PC-9 (cell line): ENCODE results near the gene AIMP1. TPM values are rescaled to one million over a fixed set of nuclear protein-coding genes. Genes with fewer than 3 reads are reported as not detected.
A peak's percentile ranks its signal among the peaks of the same experiment; 100 is the strongest.

Experiments used
- BruUV-seq: library from RNA; stranded (reverse); fragments of 400-500 nt; replicated peaks from 2 replicates; lab custom pipeline; 2021; lab: Mats Ljungman, UMichigan
- CTCF ChIA-PET: fragments of 300-600 bp; sonication (Branson Sonifier 250); formaldehyde crosslinking; loops from one replicate; lab custom pipeline; 2022; ENCODE audit warnings: antibody characterized with exemption; lab: Charles Lee
- POLR2A ChIA-PET: fragments of 300-600 bp; sonication (Branson Sonifier 250); formaldehyde crosslinking; loops from one replicate; lab custom pipeline; 2022; ENCODE audit warnings: antibody characterized with exemption; ENCODE audit not compliant: unreplicated experiment; lab: Charles Lee
- DNase-seq, 2 experiments: peaks; one replicate each; pipeline versions ENCODE4 v3.0.0 to v3.0.0-alpha.2; 2015 to 2022; ENCODE audit warnings: mixed read lengths in 1 of 2
- H2AFZ ChIP-seq: fragments of 200-600 bp; sonication (generic); 2 replicates; pipeline ENCODE4 v1.8.1; 2017; ENCODE audit warnings: antibody characterized with exemption
- H3F3A ChIP-seq: fragments of 200-600 bp; sonication (generic); 2 replicates; pipeline ENCODE4 v1.8.1; 2017; ENCODE audit warnings: antibody characterized with exemption, mild to moderate bottlenecking, low read depth; ENCODE audit not compliant: insufficient read depth
- H3K27ac ChIP-seq: fragments of 200-600 bp; sonication (generic); 2 replicates; pipeline ENCODE4 v1.6.1; 2016; ENCODE audit warnings: mixed run types
- H3K27me3 ChIP-seq: fragments of 200-600 bp; sonication (generic); 2 replicates; pipeline ENCODE4 v1.6.1; 2016; ENCODE audit warnings: low read depth, mixed run types; ENCODE audit not compliant: insufficient read depth
- H3K36me3 ChIP-seq: fragments of 200-600 bp; sonication (generic); 2 replicates; pipeline ENCODE4 v1.6.1; 2016; ENCODE audit warnings: low read depth, mixed run types
- H3K4me1 ChIP-seq: fragments of 200-600 bp; sonication (generic); replicated peaks from 2 replicates; pipeline ENCODE4 v1.6.1; 2016; ENCODE audit warnings: mixed run types; ENCODE audit not compliant: insufficient read depth
- H3K4me2 ChIP-seq: fragments of 200-600 bp; sonication (generic); 2 replicates; pipeline ENCODE4 v1.6.1; 2017; ENCODE audit warnings: mixed run types
- H3K4me3 ChIP-seq: fragments of 200-600 bp; sonication (generic); 2 replicates; pipeline ENCODE4 v1.6.1; 2016; ENCODE audit warnings: mixed run types
- H3K79me2 ChIP-seq: fragments of 200-600 bp; sonication (generic); 2 replicates; pipeline ENCODE4 v1.6.1; 2017; ENCODE audit warnings: low read depth, mixed run types
- H3K9me2 ChIP-seq: fragments of 200-600 bp; sonication (generic); 2 replicates; pipeline ENCODE4 v1.8.1; 2017; ENCODE audit warnings: mild to moderate bottlenecking; ENCODE audit not compliant: insufficient read depth
- H3K9me3 ChIP-seq: fragments of 200-600 bp; sonication (generic); 2 replicates; pipeline ENCODE4 v1.8.1; 2016; ENCODE audit warnings: low read depth; ENCODE audit not compliant: insufficient read depth
- H4K20me1 ChIP-seq: fragments of 200-600 bp; sonication (generic); 2 replicates; pipeline ENCODE4 v1.8.1; 2017; ENCODE audit not compliant: insufficient read depth
- CTCF ChIP-seq: fragments of 200-600 bp; sonication (generic); conservative IDR thresholded peaks from 2 replicates; pipeline ENCODE4 v1.6.1; 2017; ENCODE audit warnings: mixed run types, antibody characterized with exemption, mild to moderate bottlenecking, moderate library complexity
- EZH2 ChIP-seq: fragments of 200-600 bp; sonication (generic); IDR thresholded peaks from 2 replicates; pipeline ENCODE4 v1.8.0; 2017; ENCODE audit warnings: antibody characterized with exemption, low read depth
- intact Hi-C: fragments of 100-400 bp; cut with micrococcal nuclease; formaldehyde crosslinking; loops from one replicate; pipeline ENCODE4 v1.10.0; 2022; ENCODE audit not compliant: unreplicated experiment
- total RNA-seq: library from RNA; stranded (reverse); gene quantifications from 2 replicates; pipeline ENCODE4 v1.2.3, GENCODE V29; 2021

AIMP1 gene
- total RNA-seq, 1 experiment from 2014 or later, result 47.0 TPM

GRCh38 chr4:106312997-106313522 lies 3.3 kb upstream of the AIMP1 start:
- Histone ChIP-seq H3K27me3 (no peaks in the 10 kb centered on the region), H3K9me3 (no peaks in the 10 kb centered on the region), H3K4me2 (no peak overlapping the region), H3K9me2 (no peaks in the 10 kb centered on the region; the same call in 1 of the 2 replicates), H4K20me1 (no peaks in the 10 kb centered on the region), H3K36me3 (no peaks in the 10 kb centered on the region), H3F3A (peaks cover 12% of the 10 kb centered on the region; the same call in 1 of the 2 replicates), H3K79me2 (peaks cover 41% of the 10 kb centered on the region), H3K27ac (no peak overlapping the region), H3K4me3 (no peak overlapping the region), H3K4me1 (peaks cover 15% of the 10 kb centered on the region), H2AFZ (no peak overlapping the region)
- no peak for TF ChIP-seq CTCF
- no peak for TF ChIP-seq EZH2
- DNase-seq, result no peak
- POLR2A ChIA-PET, result no interaction called here
- CTCF ChIA-PET, result no interaction called here
- intact Hi-C loops, result no loop called here
- BruUV-seq, result no TSS peak

GRCh38 chr4:106314960-106315359 lies 1.4 kb upstream of the AIMP1 start:
- H2AFZ ChIP-seq, result peak overlapping the region; percentile 94
- H3K79me2 ChIP-seq, result peaks cover 60% of the 10 kb centered on the region
- ChIA-PET POLR2A (no interaction called here), CTCF (no interaction called here)
- H3K27ac ChIP-seq, result peak overlapping the region; percentile 91
- H3K9me2 ChIP-seq, result no peaks in the 10 kb centered on the region
- peak overlapping the region; percentile 98 for H3K4me3 ChIP-seq
- H3F3A ChIP-seq, result peaks cover 12% of the 10 kb centered on the region; the same call in 1 of the 2 replicates
- H3K27me3 ChIP-seq, result no peaks in the 10 kb centered on the region
- intact Hi-C loops, result no loop called here
- H3K9me3 ChIP-seq, result no peaks in the 10 kb centered on the region
- H4K20me1 ChIP-seq, result no peaks in the 10 kb centered on the region
- peak overlapping the region; percentile 95 for H3K4me2 ChIP-seq
- no peak for TF ChIP-seq EZH2
- TF ChIP-seq CTCF, result no peak
- H3K36me3 ChIP-seq, result no peaks in the 10 kb centered on the region
- no TSS peak for BruUV-seq
- peaks cover 17% of the 10 kb centered on the region for H3K4me1 ChIP-seq
- no peak for DNase-seq

GRCh38 chr4:106315476-106315967 lies 828 bp upstream of the AIMP1 start:
- intact Hi-C loops, result no loop called here
- H3K9me2 ChIP-seq, result no peaks in the 10 kb centered on the region
- H3K27me3 ChIP-seq, result no peaks in the 10 kb centered on the region

More at GRCh38 chr4:106315476-106315967, 828 bp upstream of the AIMP1 start:
- TF ChIP-seq CTCF, result no peak
- TF ChIP-seq EZH2, result no peak
- TSS peak; percentile 86 for BruUV-seq
- Histone ChIP-seq H3K79me2 (peaks cover 66% of the 10 kb centered on the region), H3K4me2 (peak overlapping the region; percentile 95), H3K27ac (peak overlapping the region; percentile 91), H3K9me3 (no peaks in the 10 kb centered on the region), H4K20me1 (no peaks in the 10 kb centered on the region), H2AFZ (peak overlapping the region; percentile 94), H3F3A (peaks cover 12% of the 10 kb centered on the region; the same call in 1 of the 2 replicates), H3K4me1 (peaks cover 17% of the 10 kb centered on the region), H3K4me3 (peak overlapping the region; percentile 98), H3K36me3 (no peaks in the 10 kb centered on the region)
- ChIA-PET POLR2A (interaction anchor here (0.5 kb wide), 1 partner anchor 42 kb away, joined by 3 read pairs; no protein-coding TSS in a partner anchor), CTCF (no interaction called here)
- DNase-seq, result peak in 1 of 2 experiments; percentile 74
